Mesodermal cell (in vitro differentiated cells): ENCODE results near the gene TIGD3. TPM values are rescaled to one million over a fixed set of nuclear protein-coding genes. Genes with fewer than 3 reads are reported as not detected.

Source experiments
- H3K27ac ChIP-seq: 2 replicates; pipeline ENCODE4 v1.7.0; 2013; ENCODE audit warnings: mild to moderate bottlenecking, low read depth, low read length, moderate library complexity; ENCODE audit not compliant: severe bottlenecking
- H3K36me3 ChIP-seq: 2 replicates; pipeline ENCODE4 v1.7.1; 2013; ENCODE audit warnings: mild to moderate bottlenecking, low read length, moderate library complexity; ENCODE audit not compliant: control insufficient read depth, insufficient read depth
- H3K4me1 ChIP-seq: one replicate; pipeline ENCODE4 v1.7.1; 2013; ENCODE audit warnings: mild to moderate bottlenecking, low read length; ENCODE audit not compliant: insufficient read depth, control insufficient read depth, poor library complexity, severe bottlenecking
- H3K4me3 ChIP-seq: 2 replicates; pipeline ENCODE4 v1.7.0; 2013; ENCODE audit warnings: low read length, control low read depth, mild to moderate bottlenecking; ENCODE audit not compliant: insufficient read depth, poor library complexity, severe bottlenecking; ENCODE audit errors: extremely low read depth
- H3K9me3 ChIP-seq: 2 replicates; pipeline ENCODE4 v1.7.1; 2013; ENCODE audit warnings: mild to moderate bottlenecking, low read length, moderate library complexity; ENCODE audit not compliant: control insufficient read depth
- WGBS, 2 experiments: methylation state at CpG; one replicate each; pipeline ENCODE4 v1.1.5; 2013; ENCODE audit warnings: missing lambda C conversion rate in 2 of 2; ENCODE audit not compliant: insufficient coverage in 2 of 2; 5-methylcytosine and 5-hydroxymethylcytosine counted together
- polyA plus RNA-seq, 2 experiments: library from polyadenylated mRNA; stranded (reverse); fragments of 50-300 nt; gene quantifications; one replicate each; pipeline ENCODE4 v1.2.3, GENCODE V29; 2013

Gene TIGD3
- polyA plus RNA-seq (2013, experiment 1 of 2): 0.81 TPM
- polyA plus RNA-seq (2013, experiment 2 of 2): 0.40 TPM

DNA sequence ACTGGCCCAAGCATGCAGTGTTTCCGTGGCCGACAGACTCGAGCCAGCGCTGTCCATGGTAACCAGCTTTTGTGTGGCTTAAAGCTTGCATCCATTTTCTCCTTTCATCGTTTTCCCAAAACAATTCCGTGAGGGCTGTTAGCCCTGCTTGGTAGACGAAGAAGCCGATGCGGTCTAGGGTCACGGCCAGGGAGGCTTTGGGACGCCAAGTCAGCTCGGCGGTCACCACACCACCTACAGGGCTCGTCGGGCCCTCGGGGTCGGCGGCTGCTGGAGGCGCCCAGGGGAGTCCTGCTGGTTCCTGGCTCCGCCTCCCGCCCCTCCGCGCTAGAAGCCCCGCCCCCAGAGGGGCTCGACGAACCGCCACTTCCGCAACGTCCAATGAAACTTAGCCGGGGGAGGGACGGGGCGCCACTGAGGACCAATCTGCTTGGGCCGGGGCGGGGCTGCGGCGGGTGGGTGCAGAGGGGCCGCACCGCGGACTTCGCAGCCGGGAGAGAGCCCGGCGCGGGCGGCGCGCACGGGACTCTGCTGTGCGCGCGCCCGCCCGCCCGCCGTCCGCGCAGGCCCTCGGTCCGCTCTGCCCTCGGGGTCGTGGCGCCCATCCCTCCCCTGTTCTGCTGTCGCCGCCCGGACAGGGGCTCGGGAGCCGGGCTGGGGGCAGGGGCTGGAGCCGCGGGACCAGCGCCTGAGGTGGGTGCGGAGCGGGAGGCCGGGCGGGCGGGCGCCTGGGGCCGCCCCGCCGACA lies at the start of gene TIGD3:
TSS of gene TIGD3 (plus strand) at position 487 of the 748 bp plus-strand sequence. CDS start 1,058 bp downstream, outside the sequence.
- Histone ChIP-seq H3K9me3 (no peaks in the 10 kb centered on the region), H3K27ac (peak within 1 kb of the TSS; percentile 62), H3K4me3 (peak within 1 kb of the TSS; percentile 47), H3K4me1 (peaks cover 25% of the 10 kb centered on the region), H3K36me3 (peaks cover 33% of the 10 kb centered on the region)
- WGBS, 2 experiments: 1% methylated on average over 57 to 72 of the region's 79 CpGs

- no peak overlapping the region for H3K4me3 ChIP-seq
- H3K36me3 ChIP-seq: peaks cover 17% of the 10 kb centered on the region
- H3K27ac ChIP-seq: no peak overlapping the region
- H3K4me1 ChIP-seq: peaks cover 23% of the 10 kb centered on the region
- H3K9me3 ChIP-seq: no peaks in the 10 kb centered on the region
- WGBS, 2 experiments: 94 to 98% methylated on average over 16 of the region's 17 CpGs
These were observed 48.9 kb upstream of the TIGD3 start for GRCh38 chr11:65305501-65306268.

- peaks cover 17% of the 10 kb centered on the region for H3K36me3 ChIP-seq
- H3K27ac ChIP-seq: no peak overlapping the region
- H3K4me3 ChIP-seq: no peak overlapping the region
- H3K9me3 ChIP-seq: no peaks in the 10 kb centered on the region
- WGBS, 2 experiments: 89 to 91% methylated on average over 6 of the region's 6 CpGs
- H3K4me1 ChIP-seq: peaks cover 20% of the 10 kb centered on the region
These were observed 47.0 kb upstream of the TIGD3 start for GRCh38 chr11:65307298-65308229.

DNA sequence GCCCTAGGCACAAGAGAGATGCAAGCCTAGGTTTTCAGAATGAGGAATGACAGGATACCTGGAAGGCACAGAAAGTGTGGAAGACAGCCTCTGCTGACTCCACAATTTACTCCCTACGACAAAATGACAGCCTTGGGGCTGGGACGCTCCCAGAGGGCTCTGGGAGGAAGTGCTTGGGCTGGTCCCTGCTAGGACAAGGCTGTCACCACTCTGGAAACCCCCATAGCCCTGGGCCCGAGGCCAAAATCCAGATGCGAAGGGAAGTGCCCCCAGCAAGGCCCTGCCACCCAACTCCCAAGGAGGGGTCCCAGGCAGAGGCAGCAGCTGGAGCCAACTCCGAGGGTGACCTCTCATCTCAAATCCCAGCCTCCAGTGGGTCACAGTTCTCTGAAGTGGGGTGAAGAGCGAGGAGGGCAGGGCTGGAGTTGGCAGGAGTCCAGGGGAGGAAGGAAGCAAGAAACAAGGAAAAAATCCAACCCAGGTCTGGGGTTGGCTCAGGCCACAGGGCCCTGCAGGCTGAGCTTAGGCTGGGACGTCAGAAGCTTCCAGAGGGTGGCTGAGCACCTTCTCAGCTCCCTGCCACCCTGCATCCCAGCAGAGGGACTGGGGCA lies 46.2 kb upstream of the TIGD3 start:
- peaks cover 16% of the 10 kb centered on the region for H3K36me3 ChIP-seq
- H3K27ac ChIP-seq: no peak overlapping the region
- no peak overlapping the region for H3K4me3 ChIP-seq
- H3K9me3 ChIP-seq: no peaks in the 10 kb centered on the region
- peaks cover 20% of the 10 kb centered on the region for H3K4me1 ChIP-seq
- 85 to 88% methylated on average over 5 of the region's 7 CpGs for WGBS, 2 experiments

GRCh38 chr11:65309006-65309405 lies 45.5 kb upstream of the TIGD3 start:
- no peak overlapping the region for H3K4me3 ChIP-seq
- peaks cover 24% of the 10 kb centered on the region for H3K4me1 ChIP-seq
- H3K27ac ChIP-seq: no peak overlapping the region
- no peaks in the 10 kb centered on the region for H3K9me3 ChIP-seq
- 90 to 97% methylated on average over 3 to 5 of the region's 5 CpGs for WGBS, 2 experiments
- H3K36me3 ChIP-seq: peaks cover 10% of the 10 kb centered on the region

DNA sequence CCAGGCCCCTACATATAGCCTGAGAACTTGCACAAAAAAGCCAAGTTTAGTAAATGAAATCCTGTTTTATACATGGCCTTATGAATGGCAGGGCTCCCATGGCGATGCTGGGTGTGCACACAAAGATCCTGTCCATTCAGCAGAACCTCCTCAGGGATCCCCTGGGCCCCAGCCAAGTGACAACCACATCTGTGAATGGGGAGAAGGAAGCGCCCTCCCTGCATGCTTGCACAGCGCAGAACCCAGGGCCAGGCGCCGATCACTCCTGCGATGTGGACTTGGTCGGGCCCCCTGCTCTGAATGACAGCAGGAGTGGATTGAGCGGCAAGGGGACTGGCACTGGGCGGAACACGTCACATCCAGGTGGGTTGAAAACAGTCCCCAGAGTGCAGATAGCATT lies 44.3 kb upstream of the TIGD3 start:
- Histone ChIP-seq H3K27ac (no peak overlapping the region), H3K9me3 (no peaks in the 10 kb centered on the region), H3K36me3 (peaks cover 4% of the 10 kb centered on the region), H3K4me3 (no peak overlapping the region), H3K4me1 (peaks cover 28% of the 10 kb centered on the region)
- 87 to 94% methylated on average over 8 to 10 of the region's 10 CpGs for WGBS, 2 experiments

DNA sequence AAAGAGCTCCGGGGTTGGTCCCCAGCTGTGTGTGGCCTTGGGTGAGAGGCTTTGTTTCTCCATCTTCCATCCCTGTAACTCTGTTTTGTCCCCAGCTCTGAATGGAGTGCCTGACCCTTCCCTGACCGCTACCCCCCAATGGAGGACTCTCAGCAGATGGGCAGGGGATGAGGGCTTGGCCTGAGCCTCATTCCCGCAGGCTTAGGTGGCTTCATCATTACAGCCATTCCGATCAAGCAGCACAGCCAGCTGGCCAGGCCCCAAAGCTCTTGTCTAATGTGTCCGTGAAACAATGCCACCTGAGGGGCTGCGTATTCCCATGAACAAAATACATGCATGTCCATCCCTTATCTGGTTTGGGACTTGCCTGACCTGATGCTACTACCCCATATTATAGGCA lies 43.8 kb upstream of the TIGD3 start:
- Histone ChIP-seq H3K9me3 (no peaks in the 10 kb centered on the region), H3K4me1 (peaks cover 28% of the 10 kb centered on the region), H3K4me3 (no peak overlapping the region), H3K27ac (peak overlapping the region; percentile 18), H3K36me3 (peaks cover 4% of the 10 kb centered on the region)
- 83 to 90% methylated on average over 4 of the region's 6 CpGs for WGBS, 2 experiments

DNA sequence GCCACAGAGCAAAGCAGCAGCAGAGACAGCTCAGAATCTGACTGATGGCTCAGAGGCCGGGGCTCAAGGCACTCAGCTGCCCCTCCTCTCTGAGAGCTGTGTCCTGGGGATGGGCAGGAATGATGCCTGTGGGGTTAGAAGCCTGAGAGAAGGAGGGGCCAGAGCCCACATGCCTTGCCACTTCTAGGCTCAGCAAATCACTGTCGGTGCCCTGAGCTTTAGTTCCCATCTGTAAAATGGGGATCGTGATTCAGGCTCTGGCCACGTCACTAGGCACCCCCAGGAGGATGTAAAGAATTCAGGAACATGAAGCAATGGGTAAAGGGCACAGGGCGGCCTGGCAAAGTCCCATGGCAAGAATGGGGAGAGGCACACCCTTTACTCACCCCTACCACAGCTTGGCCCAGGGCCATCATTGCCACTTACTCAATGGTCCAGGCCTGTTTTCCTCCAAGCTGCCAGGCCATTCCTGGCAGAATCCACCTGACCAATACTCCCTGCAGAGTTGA lies 43.3 kb upstream of the TIGD3 start:
- Histone ChIP-seq H3K36me3 (peaks cover 4% of the 10 kb centered on the region), H3K4me1 (peaks cover 28% of the 10 kb centered on the region), H3K4me3 (no peak overlapping the region), H3K9me3 (no peaks in the 10 kb centered on the region), H3K27ac (peak overlapping the region; percentile 18)
- 74 to 75% methylated on average over 5 of the region's 5 CpGs for WGBS, 2 experiments

- no peaks in the 10 kb centered on the region for H3K9me3 ChIP-seq
- H3K4me3 ChIP-seq: peak within 1 kb of the TSS; percentile 98
- peaks cover 11% of the 10 kb centered on the region for H3K36me3 ChIP-seq
- WGBS, 2 experiments: 0 to 1% methylated on average over 48 to 66 of the region's 74 CpGs
- peak within 1 kb of the TSS; percentile 53 for H3K27ac ChIP-seq
- H3K4me1 ChIP-seq: peaks cover 16% of the 10 kb centered on the region
These were observed 39.9 kb upstream of the TIGD3 start, which contains the start of gene CDC42EP2 for GRCh38 chr11:65314501-65315203. Gene CDC42EP2 (plus strand): TSS chr11:65314866. CDS start chr11:65320899, 6,033 bp downstream.
